HG03196 (cell line): ENCODE data around the gene WDFY1.

Experiments used
- ATAC-seq: cut with Tn5 transposase; IDR thresholded peaks from one replicate; pipeline ENCODE4 v1.9.1; 2021; ENCODE audit not compliant: unreplicated experiment

WDFY1 gene

DNA sequence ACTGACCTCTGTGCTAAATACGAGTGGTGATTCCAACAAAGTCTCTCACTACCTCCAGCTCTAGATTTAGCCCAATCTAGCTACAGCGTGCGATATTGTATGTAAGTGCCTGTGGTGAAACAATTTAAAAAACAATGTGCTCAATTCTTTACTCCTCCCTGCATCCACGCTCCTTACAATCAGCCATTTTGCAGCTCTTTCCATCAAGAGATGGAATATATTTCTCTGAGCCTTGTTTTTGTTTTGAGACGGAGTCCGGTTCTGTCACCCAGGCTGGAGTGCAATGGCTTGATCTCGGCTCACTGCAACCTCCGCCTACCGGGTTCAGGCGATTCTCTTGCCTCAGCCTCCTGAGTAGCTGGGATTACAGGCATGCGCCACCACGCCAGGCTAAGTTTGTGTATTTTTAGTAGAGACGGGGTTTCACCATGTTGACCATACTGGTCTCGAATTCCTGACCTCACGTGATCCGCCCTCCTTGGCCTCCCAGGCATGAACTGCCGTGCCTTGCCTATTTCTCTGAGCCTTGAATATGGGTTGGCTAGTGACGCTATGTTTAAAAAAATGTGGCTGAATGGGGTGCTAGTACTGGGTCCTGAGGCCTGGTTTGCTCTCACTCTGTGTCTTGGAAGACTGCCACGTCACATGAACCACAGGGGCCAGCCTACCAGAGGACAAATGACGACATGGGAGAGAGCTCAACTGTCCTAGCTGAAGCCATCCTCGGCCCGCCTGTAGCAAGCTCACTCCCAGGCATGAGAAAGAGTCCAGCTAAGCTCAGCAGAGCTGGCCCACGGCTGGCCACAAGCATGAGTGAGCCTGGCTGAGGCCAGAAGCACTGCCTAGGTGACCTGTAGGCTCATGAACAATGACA is 14.8 kb downstream of the WDFY1 start:
- no peak for ATAC-seq

DNA sequence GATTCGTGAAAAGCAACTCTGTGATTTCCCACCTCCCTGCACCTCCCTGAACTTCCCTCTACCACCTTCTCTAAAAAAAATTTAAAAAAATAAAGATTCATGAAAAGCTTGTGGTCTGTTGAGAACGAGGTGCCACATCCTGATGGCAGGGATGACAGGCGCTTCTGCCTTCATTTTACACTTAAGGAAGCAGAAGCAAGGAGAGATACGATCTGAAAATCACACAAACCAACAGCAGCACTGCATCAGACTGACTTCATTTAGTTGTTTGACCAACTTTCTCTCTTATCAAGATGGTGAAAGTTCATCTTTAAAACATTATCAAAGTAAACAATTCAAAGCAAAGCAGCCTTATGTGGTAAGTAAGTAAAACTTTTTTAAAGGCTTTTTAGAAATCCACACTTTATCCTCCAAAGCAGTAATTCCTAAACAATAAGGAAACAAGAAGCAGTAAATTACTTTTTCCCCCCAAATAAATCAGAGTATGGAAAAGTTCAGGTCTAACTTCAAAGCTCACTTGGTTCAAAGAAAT is 15.5 kb downstream of the WDFY1 start:
- ATAC-seq: no peak

DNA sequence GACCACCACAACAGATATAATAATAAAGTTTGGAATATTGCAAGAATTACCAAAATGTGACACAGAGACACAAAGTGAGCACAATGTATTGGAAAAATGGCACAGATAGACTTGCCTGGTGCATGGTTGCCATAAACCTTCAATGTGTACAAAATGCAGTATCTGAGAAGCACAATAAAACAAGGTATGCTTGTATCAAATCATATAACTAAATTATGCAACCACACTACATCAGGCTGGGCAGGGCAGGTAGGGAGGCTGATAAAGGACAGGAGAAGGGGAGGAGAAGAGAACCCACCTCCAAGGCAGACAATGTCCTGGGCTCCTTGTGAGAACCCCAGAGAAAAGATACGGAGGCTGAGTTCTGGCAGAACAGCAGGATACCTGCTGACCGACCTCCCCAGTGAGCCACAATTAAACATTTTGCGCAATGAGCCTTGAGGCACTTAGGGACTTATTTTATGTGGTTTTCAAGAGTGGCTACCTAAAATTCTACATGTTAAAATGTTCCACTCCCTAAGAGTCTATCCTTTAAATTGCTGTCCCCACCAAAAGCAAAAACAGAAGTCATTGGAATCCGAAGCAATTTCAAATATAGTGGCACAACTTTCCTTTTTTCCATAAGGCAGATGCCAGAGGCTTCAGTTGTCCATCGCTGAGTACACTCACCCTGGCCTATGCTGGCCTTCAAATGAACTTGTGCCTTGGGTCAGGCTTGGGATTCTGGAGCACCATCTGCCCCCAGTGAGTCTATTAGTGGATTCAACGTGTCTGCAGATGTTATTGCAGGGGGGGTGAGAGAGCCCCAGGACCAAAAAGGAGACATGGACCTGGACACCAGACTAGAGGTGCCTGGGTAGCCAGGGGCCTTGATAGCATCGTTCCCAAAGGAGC is 16.8 kb downstream of the WDFY1 start:
- no peak for ATAC-seq

DNA sequence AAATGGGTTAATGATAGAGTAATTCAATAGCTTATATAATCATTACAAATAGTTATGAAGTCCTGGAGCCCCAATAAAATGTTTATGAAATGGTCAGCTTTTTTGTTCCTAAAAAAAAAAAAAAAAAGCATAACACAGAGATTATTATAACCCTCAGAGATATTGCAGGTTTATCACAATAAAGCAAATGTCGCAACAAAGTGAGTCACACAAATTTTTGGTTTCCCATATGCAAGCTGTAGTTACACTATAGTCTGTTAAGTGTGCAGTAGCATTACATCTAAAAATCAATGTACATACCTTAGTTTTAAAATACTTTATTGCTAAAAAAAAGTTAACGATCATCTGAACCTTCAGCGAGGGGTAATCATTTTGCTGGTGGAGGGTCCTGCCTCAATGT is 20.0 kb downstream of the WDFY1 start:
- no peak for ATAC-seq

DNA sequence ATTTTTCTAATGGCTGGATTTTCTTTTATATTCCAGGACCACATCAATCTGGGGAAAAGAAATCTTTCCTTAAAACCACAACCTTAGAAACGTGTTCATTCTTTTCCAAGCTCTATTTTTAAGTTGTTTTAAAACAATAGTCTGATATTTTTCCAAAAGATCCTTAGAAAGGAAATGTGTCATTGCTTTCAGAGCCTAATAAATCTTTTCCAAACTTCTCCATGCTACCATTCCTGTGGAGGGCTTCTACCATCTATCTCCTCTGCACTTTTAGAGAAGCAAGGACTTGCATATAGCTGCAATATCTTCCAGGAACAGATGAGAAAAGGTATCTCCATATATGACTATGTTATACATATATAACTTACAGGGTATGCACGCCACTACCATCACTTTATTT is 21.2 kb downstream of the WDFY1 start:
- no peak for ATAC-seq

DNA sequence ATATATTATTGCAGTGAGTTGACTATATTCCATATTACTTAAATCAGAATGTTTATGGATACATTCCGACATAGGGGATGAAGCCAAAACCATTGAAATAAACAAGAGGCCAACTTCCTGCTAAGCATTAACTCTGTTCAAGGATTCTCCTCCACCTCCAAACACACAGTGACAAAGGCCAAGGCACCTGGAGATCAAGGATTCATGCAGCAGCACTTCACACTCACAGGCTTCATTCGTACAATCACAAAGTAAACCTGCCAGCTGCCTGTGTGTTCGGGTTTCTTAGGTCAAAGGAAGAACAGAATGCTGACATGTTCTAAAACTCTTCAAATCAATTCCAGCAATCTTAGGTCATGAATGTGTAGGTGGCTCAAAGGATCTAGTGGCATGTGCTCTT is 22.8 kb downstream of the WDFY1 start:
- no peak for ATAC-seq

DNA sequence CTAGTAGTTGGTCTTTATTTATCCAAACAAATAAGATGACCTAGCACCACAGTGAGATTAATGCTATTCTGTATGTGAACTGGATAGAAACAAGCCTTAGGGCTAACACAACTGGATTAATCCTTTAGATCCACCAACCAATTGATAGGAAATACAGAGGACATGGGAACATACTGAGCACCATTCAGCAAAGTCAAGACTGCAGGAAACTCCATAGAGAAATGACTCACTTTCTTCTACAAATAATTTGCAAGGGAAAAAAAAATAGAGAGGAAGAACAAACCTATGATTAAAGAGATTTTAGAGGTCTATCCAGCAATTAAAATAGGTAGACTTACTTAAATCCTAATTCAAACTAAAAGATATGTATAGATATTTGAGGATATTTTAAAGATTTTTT is 23.9 kb downstream of the WDFY1 start:
- ATAC-seq: no peak

DNA sequence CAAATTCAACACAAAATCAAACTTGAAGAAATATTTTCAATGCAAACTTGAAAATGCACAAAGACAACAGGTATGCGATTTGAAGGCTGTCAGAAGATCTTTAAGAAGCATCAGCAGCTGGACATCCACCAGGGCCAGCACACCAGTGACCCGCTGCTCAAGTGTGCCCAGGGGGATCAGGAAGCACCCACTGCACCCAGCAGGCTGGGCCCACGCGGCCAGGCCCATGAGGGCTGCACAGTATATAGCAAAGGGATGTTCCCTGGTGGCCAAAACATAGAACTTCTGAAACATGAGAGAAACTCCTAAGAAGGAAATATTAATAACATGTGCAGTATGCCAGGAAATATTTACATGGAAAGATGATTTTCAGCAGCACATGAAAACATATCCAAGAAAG is 25.0 kb downstream of the WDFY1 start:
- ATAC-seq: no peak

DNA sequence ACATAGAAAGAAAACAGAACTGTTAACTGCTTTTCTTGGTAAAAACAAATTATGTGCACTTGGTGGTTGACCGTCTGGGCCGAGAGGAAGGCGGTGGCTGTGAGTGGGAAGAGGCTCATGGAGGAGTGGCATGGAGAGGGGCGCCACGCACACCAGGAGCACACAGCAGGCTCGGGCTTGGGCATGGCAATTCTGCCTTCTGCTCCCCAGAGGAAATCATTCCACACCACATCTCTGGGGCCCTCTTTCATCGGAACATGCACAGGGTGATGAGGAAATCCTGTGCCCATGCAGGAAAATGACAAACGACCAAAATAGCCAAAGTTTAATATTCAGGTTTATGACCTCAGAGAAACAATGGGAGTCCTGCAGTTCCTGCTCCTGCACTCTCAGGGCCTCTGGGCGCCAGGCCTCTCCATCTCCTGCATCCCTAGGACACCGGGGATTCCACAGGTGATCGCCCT is 26.4 kb downstream of the WDFY1 start:
- ATAC-seq: no peak

DNA sequence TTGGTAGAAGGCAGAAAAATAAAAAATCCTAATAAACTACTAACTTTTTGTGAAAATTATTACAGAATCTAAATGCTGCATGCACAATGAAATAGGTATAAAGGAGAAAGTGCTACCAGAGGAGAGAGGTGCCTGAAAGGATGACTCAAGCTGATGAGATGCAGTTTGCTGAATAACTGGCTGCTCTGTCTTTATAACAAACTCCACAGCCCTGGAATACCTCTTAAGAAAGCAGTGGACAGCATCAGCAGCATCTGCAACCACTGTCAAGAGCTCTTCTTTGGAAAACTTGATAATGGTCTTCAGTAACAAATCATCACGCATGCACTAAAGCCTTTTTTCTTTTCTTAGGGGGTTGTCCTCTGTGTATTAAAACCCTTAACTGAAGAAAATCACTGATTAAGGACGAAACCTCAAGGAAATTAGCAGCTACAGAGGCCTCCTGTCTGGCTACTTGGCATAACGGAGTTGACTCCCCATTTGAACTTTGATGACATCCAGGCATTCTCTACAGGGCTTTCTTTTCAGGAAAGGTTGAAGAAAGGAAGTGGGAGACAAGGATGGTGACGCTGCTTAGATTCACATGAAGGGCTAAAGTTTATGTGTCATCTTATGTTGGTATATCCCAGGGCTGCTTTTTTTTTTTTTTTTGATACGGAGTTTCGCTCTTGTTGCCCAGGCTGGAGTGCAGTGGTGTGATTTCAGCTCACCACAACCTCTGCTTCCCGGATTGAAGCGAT is 28.8 kb downstream of the WDFY1 start:
- ATAC-seq: no peak

DNA sequence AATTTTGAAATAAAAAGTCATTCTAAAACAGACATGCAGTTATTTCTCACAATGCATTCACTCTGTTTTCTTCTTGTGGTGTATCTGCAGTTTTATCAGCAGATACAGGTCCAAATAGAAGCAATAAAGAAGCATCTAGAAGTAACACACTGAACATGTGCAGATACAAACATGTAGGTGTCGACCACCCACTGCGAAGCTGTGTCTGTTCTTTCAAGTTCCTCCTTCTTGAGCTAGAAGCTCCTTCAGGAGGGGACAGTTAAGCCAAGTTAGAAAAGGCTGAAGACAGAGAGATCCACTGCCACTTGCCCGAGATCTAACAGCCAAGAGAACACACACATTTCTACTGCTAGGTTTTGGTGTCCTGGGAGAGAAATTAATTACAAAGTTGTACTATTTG is 30.1 kb downstream of the WDFY1 start:
- no peak for ATAC-seq

DNA sequence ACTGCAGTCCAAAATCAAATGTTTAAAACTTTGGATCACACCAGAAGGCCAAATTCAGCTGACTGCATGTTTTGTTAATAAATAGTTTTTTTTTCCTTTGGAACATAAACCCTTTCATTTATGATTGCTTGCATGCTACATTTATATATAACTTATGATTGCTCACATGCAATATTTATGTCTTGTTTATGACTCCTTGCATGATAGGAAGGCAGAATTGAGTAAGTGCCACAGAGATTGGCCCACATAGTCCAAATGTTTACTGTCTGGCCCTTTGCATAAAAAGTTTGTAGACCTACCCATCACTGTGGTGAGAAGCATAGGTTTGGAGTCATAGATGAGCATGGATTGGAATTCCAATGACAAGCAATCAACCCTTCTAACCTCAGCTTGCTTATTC is 30.8 kb downstream of the WDFY1 start:
- no peak for ATAC-seq

DNA sequence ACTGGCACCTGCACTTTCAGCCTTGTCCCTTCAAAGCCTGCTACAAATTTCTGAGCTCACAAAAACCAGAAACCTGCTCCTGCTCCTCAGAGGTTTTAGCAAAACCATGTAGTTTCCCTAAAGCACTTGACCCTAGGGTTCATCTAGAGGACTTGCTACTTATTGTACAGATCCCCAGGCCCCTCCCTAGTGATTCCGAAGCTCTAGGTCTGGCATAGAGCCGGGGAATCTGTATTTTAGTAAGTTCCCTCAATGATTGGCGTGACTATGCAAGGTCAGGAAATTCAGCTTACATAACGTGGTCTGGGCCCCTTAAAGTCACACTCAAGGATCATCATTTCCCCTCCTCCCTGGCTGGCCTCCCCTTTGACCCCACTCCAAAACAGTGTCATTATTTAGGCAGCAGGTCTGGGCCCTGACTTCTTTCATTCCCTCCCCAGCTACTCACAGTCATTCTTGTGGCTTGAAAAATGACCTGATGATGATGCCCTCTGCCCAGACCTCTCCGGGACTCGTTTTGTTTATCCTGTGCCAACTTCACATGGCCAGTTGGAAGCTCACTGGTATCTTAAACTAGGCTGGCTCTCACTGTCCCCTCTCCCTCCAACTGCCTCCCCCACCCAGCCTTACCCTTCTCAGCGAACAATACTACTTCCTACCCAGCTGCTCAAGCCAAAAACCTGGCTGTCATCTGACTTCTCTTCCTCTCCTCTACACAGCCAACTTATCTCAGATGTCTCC is 36.0 kb downstream of the WDFY1 start:
- no peak for ATAC-seq

DNA sequence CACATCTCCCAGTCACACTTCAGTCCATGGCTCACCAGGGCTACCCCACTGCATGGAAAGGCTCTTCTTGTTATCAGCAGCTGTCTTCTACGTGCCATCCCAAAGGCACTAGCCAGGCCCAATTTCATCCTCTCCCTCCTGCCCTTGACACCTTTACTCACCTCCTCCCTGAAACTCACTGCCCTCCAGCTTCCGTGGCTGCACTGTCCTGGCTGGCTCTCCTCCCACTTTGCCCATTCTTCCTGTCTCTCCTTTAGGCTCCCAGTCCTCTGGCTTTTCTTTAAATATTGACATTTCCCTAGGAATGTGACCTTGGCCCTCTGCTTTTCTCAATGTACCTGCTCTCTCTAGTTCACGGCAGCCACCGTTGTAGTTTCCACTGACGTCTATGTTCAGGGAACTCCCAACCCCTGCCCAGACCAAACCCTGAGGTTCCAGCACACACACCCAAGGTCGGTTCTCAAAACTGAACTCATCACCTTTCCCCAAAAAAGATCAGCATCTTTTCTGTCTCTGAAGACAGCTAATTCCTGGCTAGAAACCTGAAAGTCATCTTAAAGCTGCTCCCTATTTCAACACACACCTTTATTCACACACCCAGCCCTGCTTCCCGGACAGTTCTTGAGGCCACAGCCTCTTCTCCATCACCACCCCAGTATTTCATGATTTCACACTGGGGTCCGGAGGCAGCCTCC is 36.7 kb downstream of the WDFY1 start:
- no peak for ATAC-seq

DNA sequence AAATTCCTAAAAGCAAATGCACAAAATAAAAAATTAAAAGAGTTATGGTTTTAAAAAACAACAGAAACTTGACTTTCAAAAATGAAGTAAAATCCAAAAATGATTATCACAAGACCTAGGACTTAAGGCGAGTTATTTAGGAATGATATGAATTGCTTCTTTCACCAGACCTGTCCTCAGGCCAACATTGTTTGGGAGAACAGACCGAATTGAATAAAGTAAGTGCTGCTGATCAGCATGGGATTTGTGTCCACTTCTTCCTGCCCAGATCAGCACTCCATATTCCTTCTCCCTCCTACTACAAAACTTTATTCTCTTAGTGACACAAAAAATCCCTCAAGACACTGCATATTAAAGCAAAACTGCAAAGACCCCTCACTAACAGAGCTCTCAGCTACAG is 39.1 kb downstream of the WDFY1 start:
- no peak for ATAC-seq

DNA sequence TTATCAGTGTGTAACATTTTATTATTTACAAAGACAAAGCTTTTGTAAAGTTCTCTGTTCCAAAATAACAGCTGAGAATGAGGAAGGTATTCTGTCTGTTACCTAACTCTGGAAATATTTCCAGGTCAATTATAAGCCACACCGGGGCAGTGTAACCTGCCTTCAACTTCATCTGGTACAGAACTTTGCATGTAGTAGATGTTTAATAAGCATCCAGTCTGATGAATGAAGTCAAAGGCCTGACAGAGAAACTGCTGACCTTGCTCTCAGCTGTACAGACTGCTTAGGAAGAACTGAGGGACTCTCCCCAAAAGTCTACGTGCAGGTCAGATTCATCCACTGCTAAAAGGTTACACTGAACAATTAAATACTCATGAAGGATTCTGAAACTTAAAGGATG is 43.3 kb downstream of the WDFY1 start:
- no peak for ATAC-seq

DNA sequence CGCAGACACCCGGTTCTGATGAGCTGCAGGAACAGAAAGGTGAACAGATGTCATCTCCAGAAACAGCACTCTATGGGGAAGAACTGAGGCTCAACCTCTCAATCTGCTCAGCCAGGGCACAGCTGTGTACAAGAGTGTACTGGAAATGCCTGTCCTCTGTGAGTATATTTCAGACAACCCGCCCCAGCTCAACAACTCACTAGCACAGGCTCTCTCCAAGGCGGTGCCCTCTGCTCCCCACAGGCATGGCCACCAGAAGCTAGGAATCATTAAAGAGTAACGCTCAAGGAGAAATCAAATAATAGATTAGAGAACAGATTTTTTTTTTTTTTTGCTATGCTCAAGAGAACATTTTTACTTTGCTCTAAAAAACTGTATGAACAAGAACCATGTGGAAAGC is 43.8 kb downstream of the WDFY1 start:
- ATAC-seq: no peak

DNA sequence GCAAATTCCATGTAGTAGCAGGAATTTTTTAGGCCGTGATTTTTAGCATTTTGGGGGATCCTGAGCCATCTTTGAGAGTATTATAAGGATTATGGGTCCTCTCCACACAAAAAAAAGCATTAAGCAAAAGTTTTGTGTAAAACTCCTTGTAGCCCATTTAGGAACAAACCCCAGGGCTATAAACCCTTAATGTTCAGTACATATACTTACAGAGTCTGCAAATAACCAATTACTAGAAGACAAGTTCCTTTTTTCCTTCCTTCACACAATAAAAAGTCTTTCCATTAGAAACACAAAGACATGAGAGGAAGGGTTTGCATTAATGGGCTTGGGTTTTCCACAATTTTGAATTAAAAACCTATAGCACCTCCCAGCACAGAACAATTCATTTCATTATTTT is 44.6 kb downstream of the WDFY1 start:
- ATAC-seq: no peak

DNA sequence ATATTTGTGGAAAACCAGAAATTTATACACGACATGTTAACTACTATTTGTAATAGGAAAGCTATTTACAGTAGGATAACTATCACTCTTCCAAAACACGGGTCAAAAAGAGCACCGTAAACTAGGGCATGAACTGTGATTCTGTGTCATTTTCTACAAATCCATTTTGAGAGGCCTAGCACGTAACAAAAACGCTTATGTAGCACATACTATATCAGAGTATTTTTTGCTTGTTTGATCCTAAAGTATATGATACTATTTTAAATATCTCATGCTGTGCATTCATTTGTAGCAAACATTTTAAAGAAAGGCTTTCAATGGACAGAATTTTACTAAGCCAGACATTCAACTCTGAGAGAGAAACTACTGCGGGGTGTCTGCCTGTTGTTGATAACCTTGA is 45.1 kb downstream of the WDFY1 start:
- no peak for ATAC-seq
